ENCODE results near the gene TMIGD1.

TMIGD1 gene

DNA sequence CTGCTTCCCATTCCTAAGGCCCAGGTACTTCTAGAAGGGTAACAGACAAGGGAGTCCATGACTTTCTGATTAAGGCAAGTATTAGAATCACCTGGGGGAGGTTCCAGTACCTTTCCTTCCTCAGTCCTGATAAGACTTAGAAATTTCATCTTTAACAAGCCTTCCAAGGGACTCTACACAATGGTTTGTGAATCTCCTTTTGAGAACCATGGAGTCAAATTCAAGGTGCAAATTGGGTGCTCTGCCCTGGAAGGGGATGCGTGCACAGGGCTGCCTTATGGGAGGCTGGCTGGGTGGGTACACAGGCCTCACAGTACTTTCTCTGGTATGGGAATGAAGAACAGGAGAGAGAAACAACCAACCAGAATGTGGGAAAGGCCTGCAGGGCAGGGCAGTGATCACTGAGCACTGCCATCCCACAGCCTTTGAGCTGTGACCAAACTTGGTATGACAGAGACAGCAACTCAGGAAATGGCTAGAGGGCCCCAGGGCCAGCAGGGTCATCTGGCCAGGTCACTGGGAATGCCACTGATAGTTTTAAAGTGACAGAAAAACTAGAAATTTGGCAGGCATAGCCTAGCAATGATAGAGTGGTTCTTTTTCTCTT, 3.6 kb upstream of the TMIGD1 start:
- no peak overlapping the region for H3K27ac ChIP-seq
- H3K4me3 ChIP-seq, result no peak overlapping the region

DNA sequence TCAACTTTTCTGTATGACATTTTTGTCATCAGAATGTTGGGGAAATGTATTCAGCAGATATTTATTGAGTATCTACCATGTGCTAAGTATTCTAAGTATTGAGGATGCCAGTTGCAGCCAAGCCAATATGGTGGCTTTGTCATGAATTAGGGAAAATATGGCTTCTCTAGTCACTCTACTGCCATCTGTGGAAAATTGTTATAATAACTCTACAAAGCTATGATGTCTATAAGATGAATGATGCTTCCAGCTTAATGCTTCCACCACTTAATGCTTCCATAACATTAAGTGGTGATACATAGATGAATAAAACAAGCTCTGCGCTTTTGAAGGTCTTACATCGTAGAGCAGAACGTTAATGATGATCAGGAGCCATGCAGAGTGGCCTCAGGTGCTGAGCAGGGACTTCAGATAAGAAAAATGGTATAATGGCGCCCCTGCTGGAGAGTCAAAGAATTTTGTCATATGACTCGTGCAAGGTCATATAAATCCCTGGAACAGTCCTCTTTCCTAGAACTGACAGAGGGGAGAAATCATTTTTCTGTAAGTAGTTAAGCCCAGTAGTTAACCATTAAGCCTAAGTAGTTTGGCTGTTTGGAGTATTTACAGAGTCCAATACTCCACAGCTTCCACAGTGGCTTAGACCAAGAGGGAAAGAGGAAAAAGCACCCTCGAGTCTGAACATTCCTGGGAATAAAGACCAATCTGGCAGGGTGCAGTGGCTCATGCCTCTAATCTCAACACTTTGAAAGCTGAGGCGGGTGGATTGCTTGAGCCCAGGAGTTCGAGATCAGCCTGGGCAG, 2.7 kb upstream of the TMIGD1 start:
- H3K27ac ChIP-seq, result no peak overlapping the region
- no peak overlapping the region for H3K4me3 ChIP-seq

- Histone ChIP-seq H3K27ac (no peak overlapping the region), H3K4me3 (no peak overlapping the region)
Observed at GRCh38 chr17:30334421-30334820, 564 bp upstream of the TMIGD1 start.

DNA sequence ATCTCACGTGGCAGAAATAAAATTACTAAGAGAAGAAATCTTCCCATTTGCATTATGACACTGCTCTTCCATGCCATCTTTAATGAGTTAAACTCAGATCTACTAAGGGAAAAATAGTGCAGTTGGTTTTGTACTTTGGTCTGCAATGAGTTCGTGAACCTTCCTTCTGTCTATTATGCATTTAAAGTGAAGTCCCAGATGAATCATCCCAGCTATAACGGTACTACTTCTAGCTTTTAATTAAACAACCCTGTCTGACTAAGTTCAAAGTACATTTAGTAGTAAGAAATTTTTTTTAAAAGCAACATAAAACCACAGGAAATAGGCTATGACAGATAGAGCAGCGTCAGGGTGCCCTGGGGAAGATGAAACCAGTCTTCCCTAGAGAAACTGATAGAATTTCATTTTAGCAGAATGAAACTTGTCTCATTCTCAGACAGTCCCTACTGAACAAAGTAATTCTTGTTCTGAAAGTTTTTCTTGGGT, 1.8 kb downstream of the TMIGD1 start:
- H3K27ac ChIP-seq, result no peak overlapping the region
- no peak overlapping the region for H3K4me3 ChIP-seq

GRCh38 chr17:30326809-30327208, 7.0 kb downstream of the TMIGD1 start:
- Histone ChIP-seq H3K4me3 (no peak overlapping the region), H3K27ac (no peak overlapping the region)

- H3K4me3 ChIP-seq, result no peak overlapping the region
- H3K27ac ChIP-seq, result no peak overlapping the region
Observed at GRCh38 chr17:30324723-30325122, 9.1 kb downstream of the TMIGD1 start.

- no peak overlapping the region for H3K4me3 ChIP-seq
- H3K27ac ChIP-seq, result peak overlapping the region in 3 of 21 experiments; percentile 4 to 70 (median 33)
Observed at GRCh38 chr17:30323895-30324319, 9.9 kb downstream of the TMIGD1 start.

- peak overlapping the region in 3 of 21 experiments; percentile 4 to 70 (median 33) for H3K27ac ChIP-seq
- no peak overlapping the region for H3K4me3 ChIP-seq
Observed at GRCh38 chr17:30323262-30323894, 10.5 kb downstream of the TMIGD1 start.

DNA sequence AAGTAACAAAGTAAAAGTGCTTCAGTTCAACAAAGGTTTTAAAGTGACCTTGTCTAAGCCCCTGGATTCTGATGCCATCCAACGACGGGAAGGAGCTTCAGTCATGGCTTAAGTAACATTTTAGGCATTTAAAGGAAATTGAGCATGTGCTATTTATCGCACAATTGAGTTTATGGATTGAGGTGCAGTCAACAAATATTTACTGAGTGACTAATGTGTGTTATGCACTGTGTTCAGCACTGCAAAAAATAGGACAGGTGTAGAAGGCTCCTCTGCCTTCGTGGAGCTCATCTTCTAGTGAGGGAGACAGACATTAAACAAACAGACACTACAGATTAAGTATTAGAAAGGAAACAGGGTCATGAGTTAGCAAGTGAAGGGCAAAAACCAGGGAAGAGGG, 12.5 kb downstream of the TMIGD1 start:
- no peak overlapping the region for H3K4me3 ChIP-seq
- no peak overlapping the region for H3K27ac ChIP-seq

- no peak overlapping the region for H3K4me3 ChIP-seq
- H3K27ac ChIP-seq, result no peak overlapping the region
Observed at GRCh38 chr17:30318155-30318554, 15.7 kb downstream of the TMIGD1 start.

GRCh38 chr17:30316736-30317135, 17.1 kb downstream of the TMIGD1 start:
- H3K4me3 ChIP-seq, result no peak overlapping the region
- no peak overlapping the region for H3K27ac ChIP-seq

GRCh38 chr17:30315106-30315505, 18.8 kb downstream of the TMIGD1 start:
- no peak overlapping the region for H3K27ac ChIP-seq
- H3K4me3 ChIP-seq, result no peak overlapping the region

GRCh38 chr17:30314474-30314873, 19.4 kb downstream of the TMIGD1 start:
- no peak overlapping the region for H3K27ac ChIP-seq
- no peak overlapping the region for H3K4me3 ChIP-seq

- no peak overlapping the region for H3K4me3 ChIP-seq
- no peak overlapping the region for H3K27ac ChIP-seq
Observed at GRCh38 chr17:30312226-30312625, 21.6 kb downstream of the TMIGD1 start.

DNA sequence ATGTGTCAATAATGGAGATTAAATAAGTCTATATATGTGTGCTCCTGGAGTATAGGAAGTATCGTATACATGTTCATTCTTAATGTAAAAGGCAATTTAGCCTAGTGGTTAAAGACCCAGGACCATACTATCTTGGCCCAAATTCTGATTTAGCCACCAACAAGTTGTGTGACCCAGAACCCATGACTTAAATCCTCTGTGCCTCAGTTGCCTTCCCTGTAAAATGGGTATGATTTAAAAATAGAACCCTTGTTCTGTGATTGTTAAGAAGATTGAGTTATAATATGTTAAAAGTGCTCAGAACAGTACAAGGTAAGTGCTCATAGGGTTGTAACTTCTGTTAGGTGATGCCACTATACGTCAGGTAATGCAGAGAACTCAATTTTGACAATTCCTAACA, 23.3 kb downstream of the TMIGD1 start:
- H3K27ac ChIP-seq, result no peak overlapping the region
- no peak overlapping the region for H3K4me3 ChIP-seq

GRCh38 chr17:30309591-30309990, 24.3 kb downstream of the TMIGD1 start:
- H3K4me3 ChIP-seq, result no peak overlapping the region

DNA sequence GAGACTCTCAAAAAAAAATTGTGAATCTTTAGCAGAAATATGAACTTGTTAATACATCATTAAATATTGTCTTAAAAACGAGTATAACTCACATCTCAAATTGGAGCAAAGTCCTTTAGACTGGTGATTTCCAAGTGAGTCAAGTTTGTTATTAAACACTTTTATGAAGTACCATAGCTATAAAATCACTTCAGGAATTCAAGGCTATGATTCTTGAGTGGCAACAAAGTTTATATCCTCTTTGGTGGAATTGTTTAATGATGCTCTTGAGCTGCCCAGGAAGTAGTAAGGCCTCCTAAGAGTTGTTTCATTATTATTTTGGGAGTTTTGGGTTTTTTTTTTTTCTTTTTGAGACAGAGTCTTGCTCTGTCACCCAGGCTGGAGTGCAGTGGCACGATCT, 25.5 kb downstream of the TMIGD1 start:
- Histone ChIP-seq H3K4me3 (no peak overlapping the region), H3K27ac (no peak overlapping the region)

More at GRCh38 chr17:30309591-30309990, 24.3 kb downstream of the TMIGD1 start:
- no peak overlapping the region for H3K27ac ChIP-seq

- Histone ChIP-seq H3K27ac (no peak overlapping the region), H3K4me3 (no peak overlapping the region)
Observed at GRCh38 chr17:30304778-30305177, 29.1 kb downstream of the TMIGD1 start.

GRCh38 chr17:30302241-30302640, 31.6 kb downstream of the TMIGD1 start:
- Histone ChIP-seq H3K4me3 (no peak overlapping the region), H3K27ac (no peak overlapping the region)

GRCh38 chr17:30300818-30301217, 33.0 kb downstream of the TMIGD1 start:
- Histone ChIP-seq H3K4me3 (no peak overlapping the region), H3K27ac (no peak overlapping the region)

DNA sequence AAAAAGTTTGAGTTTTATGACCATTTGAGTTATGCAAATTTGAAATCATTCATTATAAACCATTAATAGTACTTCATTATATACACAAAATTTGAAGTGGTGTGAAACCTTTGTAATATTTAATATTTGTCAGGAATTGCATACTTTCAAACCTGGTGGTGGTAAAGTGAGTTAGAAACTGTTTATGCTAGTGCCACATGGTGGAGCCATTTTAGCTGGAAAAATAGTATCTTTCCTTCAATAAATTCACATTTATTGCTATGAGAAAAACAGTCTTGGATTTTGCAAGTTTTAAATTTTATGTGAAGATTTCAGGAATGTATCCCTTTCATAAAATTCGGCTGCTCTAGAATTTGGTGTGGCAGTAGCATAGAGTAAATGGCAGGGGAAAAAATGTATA, 34.9 kb downstream of the TMIGD1 start:
- Histone ChIP-seq H3K27ac (no peak overlapping the region), H3K4me3 (no peak overlapping the region)

Measured in skin epidermis (tissue), 12 donors.